ENCODE measurements around the gene VIPAS39.

DNA sequence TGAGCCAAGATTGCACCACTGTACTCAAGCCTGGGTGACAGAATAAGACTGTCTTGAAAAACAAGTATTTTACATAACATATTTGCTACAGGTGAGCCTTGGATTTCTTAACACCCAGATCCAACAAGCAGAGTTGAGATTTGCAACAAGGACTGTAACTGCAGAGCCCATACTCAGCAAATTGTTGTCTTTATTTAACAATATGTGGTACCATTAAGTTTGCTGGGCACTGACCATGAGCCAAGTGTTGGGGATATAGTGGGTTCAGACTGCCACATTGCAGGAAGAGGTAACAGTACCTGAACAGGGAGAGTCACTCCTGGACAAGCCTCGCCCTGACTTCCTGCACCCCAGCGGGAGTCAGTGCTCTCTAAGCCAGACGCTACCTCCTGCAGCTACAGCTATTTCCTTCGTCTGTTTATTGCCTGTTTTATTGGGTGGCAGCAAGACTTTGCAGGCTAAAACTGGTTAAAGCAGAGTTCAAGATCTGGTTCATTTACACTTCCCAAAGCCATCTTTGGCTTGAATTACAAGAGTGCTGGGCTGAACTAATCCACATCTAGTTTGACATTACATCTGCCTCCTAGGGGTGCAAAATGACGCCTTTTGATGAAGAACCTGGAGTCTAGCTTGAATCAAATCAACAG lies 12.9 kb upstream of the VIPAS39 start:
- TF ChIP-seq, protein P1, sequence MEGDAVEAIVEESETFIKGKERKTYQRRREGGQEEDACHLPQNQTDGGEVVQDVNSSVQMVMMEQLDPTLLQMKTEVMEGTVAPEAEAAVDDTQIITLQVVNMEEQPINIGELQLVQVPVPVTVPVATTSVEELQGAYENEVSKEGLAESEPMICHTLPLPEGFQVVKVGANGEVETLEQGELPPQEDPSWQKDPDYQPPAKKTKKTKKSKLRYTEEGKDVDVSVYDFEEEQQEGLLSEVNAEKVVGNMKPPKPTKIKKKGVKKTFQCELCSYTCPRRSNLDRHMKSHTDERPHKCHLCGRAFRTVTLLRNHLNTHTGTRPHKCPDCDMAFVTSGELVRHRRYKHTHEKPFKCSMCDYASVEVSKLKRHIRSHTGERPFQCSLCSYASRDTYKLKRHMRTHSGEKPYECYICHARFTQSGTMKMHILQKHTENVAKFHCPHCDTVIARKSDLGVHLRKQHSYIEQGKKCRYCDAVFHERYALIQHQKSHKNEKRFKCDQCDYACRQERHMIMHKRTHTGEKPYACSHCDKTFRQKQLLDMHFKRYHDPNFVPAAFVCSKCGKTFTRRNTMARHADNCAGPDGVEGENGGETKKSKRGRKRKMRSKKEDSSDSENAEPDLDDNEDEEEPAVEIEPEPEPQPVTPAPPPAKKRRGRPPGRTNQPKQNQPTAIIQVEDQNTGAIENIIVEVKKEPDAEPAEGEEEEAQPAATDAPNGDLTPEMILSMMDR (IDR thresholded peaks at IDR 0.05): no peak
- TF ChIP-seq POLR2A (IDR thresholded peaks at IDR 0.05): no peak
